Liver (tissue), 9 donors: ENCODE data around the gene AP1S2. TPM values are rescaled to one million over a fixed set of nuclear protein-coding genes. Genes with fewer than 3 reads are reported as not detected.

Experiments used
- DNase-seq: peaks from one replicate; pipeline ENCODE4 v3.0.0-alpha.2; 2017; ENCODE audit warnings: low spot score
- H3K27ac ChIP-seq, 2 donors: one replicate each; pipeline ENCODE4 v1.7.0; 2013; ENCODE audit warnings: inconsistent platforms in 2 of 2, low read length in 2 of 2, control low read depth in 1 of 2, low read depth in 1 of 2, mild to moderate bottlenecking in 1 of 2
- H3K27me3 ChIP-seq, 4 donors: one replicate each; pipeline versions ENCODE4 v1.6.1 to v1.7.0; 2013; ENCODE audit warnings: low read length in 3 of 4, inconsistent platforms in 1 of 4, mild to moderate bottlenecking in 1 of 4, moderate library complexity in 1 of 4; ENCODE audit not compliant: control insufficient read depth in 4 of 4, insufficient read depth in 4 of 4
- H3K36me3 ChIP-seq, 4 donors: one replicate each; pipeline versions ENCODE4 v1.6.1 to v1.7.0; 2013; ENCODE audit warnings: low read length in 3 of 4, mild to moderate bottlenecking in 3 of 4, low read depth in 1 of 4, moderate library complexity in 1 of 4; ENCODE audit not compliant: control insufficient read depth in 4 of 4, insufficient read depth in 3 of 4
- H3K4me1 ChIP-seq, 4 donors: one replicate each; pipeline versions ENCODE4 v1.6.1 to v1.7.0; 2013; ENCODE audit warnings: low read length in 3 of 4, mild to moderate bottlenecking in 3 of 4, moderate library complexity in 1 of 4; ENCODE audit not compliant: control insufficient read depth in 4 of 4, insufficient read depth in 4 of 4
- H3K4me3 ChIP-seq, 3 donors: one replicate each; pipeline versions ENCODE4 v1.6.1 to v1.7.0; 2013; ENCODE audit warnings: low read length in 3 of 3, control low read depth in 1 of 3, low read depth in 1 of 3, mild to moderate bottlenecking in 1 of 3
- H3K9ac ChIP-seq, 2 donors: one replicate each; pipeline ENCODE4 v1.7.0; 2013; ENCODE audit warnings: low read length in 2 of 2, mild to moderate bottlenecking in 2 of 2, moderate library complexity in 2 of 2, control low read depth in 1 of 2, low read depth in 1 of 2
- H3K9me3 ChIP-seq, 4 donors: one replicate each; pipeline versions ENCODE4 v1.6.1 to v1.7.0; 2013; ENCODE audit warnings: low read length in 3 of 4; ENCODE audit not compliant: control insufficient read depth in 4 of 4
- FOXA1 ChIP-seq: IDR thresholded peaks from 2 replicates; pipeline ENCODE4 v1.6.1; 2016; ENCODE audit warnings: antibody characterized with exemption
- GABPA ChIP-seq, 2 donors: IDR thresholded peaks in 1 of 2; conservative IDR thresholded peaks in 1 of 2; 2 replicates each; pipeline ENCODE4 v1.6.1; 2016; ENCODE audit warnings: antibody characterized with exemption in 2 of 2, mild to moderate bottlenecking in 1 of 2, moderate library complexity in 1 of 2
- HNF4A ChIP-seq, 2 donors: conservative IDR thresholded peaks; 2 replicates each; pipeline ENCODE4 v1.6.1; 2016; ENCODE audit warnings: antibody characterized with exemption in 2 of 2, mild to moderate bottlenecking in 2 of 2
- JUND ChIP-seq, 2 donors: IDR thresholded peaks; 2 replicates each; pipeline ENCODE4 v1.6.1; 2016; ENCODE audit warnings: antibody characterized with exemption in 2 of 2
- REST ChIP-seq: IDR thresholded peaks from 2 replicates; pipeline ENCODE4 v1.6.1; 2016; ENCODE audit warnings: antibody characterized with exemption, mild to moderate bottlenecking
- SP1 ChIP-seq: IDR thresholded peaks from 2 replicates; pipeline ENCODE4 v1.6.1; 2018; ENCODE audit warnings: antibody characterized with exemption, mild to moderate bottlenecking
- TAF1 ChIP-seq: conservative IDR thresholded peaks from 2 replicates; pipeline ENCODE4 v1.6.1; 2016; ENCODE audit warnings: antibody characterized with exemption, mild to moderate bottlenecking
- YY1 ChIP-seq: IDR thresholded peaks from 2 replicates; pipeline ENCODE4 v1.6.1; 2016; ENCODE audit warnings: antibody characterized with exemption, mild to moderate bottlenecking
- ZBTB33 ChIP-seq: IDR thresholded peaks from 2 replicates; pipeline ENCODE4 v1.6.1; 2016; ENCODE audit warnings: antibody characterized with exemption
- WGBS: extraction: QIAGEN DNeasy Blood & Tissue Kit; methylation state at CpG from one replicate; pipeline ENCODE4 v1.1.7; 2013; 5-methylcytosine and 5-hydroxymethylcytosine counted together
- polyA plus RNA-seq, 2 donors: library from polyadenylated mRNA; stranded (reverse) in 1 of 2; unstranded in 1 of 2; fragments of 200-250 nt in 1 of 2; fragments of >200 nt in 1 of 2; fragmentation: Nextera tagmentation in 1 of 2; extraction: Ambion mirVana in 1 of 2; gene quantifications; one replicate each; pipeline versions ENCODE4 v1.2.1 to v1.2.3, GENCODE V29; 2013 to 2015
- total RNA-seq, 2 donors: library from RNA; depleted of rRNA; stranded (reverse); fragments of >200 nt; gene quantifications; one replicate each; pipeline ENCODE4 v1.2.3, GENCODE V29; 2014
- TF ChIP-seq, protein P1 (sequence below): fragments of 150-350 bp; IDR thresholded peaks from 2 replicates; pipeline ENCODE4 v1.5.1; 2017; ENCODE audit warnings: improper control_type of control experiment, low read depth, low read length; ENCODE audit not compliant: missing input control
- donor health status: healthy.
- donor health status: healthy.
- donor health status: healthy.
- donor health status: healthy.
- donor health status: healthy.

Gene AP1S2
- total and polyA plus RNA-seq, 4 donors, result 6.1 to 25.7 (median 10.6) TPM

DNA sequence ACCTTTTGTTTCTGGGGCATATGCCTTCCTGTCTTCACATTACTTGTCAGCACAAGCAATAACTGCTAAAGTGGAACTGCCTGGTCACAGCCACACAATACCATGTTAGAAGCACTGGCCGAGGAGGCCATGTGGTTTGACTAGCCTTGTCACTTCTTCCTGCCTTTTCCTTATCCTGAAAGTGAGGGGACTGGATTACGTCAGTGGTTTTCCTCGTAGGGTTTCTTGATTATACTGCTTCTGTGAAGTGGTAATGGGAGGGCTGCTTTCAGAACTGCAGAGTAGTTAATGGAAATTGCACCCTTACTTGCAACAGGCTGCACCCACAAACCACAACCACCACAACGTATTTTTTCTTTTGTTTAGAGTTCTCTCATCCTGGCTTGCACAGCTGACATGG, 37.7 kb downstream of the AP1S2 start:
- Histone ChIP-seq H3K9me3 (no peaks in the 10 kb centered on the region), H3K4me1 (peaks cover 0 to 2% (median 0%) of the 10 kb centered on the region in 4 donors), H3K27ac (no peak overlapping the region), H3K36me3 (peaks cover 0 to 45% (median 23%) of the 10 kb centered on the region in 4 donors), H3K27me3 (no peaks in the 10 kb centered on the region), H3K4me3 (no peak overlapping the region), H3K9ac (no peak overlapping the region)
- TF ChIP-seq, protein P1, sequence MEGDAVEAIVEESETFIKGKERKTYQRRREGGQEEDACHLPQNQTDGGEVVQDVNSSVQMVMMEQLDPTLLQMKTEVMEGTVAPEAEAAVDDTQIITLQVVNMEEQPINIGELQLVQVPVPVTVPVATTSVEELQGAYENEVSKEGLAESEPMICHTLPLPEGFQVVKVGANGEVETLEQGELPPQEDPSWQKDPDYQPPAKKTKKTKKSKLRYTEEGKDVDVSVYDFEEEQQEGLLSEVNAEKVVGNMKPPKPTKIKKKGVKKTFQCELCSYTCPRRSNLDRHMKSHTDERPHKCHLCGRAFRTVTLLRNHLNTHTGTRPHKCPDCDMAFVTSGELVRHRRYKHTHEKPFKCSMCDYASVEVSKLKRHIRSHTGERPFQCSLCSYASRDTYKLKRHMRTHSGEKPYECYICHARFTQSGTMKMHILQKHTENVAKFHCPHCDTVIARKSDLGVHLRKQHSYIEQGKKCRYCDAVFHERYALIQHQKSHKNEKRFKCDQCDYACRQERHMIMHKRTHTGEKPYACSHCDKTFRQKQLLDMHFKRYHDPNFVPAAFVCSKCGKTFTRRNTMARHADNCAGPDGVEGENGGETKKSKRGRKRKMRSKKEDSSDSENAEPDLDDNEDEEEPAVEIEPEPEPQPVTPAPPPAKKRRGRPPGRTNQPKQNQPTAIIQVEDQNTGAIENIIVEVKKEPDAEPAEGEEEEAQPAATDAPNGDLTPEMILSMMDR, result no peak
- TF ChIP-seq FOXA1, result no peak
- no peak for TF ChIP-seq REST
- no peak for TF ChIP-seq SP1
- no peak for TF ChIP-seq ZBTB33
- TF ChIP-seq HNF4A (conservative IDR thresholded peaks at IDR 0.05), result no peak
- WGBS, result 56% methylated on average over 4 of the region's 4 CpGs
- DNase-seq, result no peak

DNA sequence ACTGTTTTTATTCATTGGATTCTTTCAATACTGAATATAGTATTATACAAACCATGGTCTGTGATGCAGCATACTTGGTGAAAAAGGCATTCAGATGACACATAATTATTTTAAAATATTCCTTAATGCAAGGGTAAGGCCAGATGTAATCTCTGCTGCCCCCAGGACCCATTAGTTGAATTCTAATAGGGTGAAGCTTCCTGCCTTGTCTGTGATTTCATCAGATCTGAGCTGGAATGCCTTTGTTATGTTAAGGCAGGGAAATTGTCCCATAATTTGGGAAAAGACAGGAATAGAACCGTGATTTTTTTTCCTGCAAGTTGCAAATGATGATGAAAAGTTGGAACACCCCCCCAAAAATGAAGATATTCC, 38.2 kb downstream of the AP1S2 start:
- no peaks in the 10 kb centered on the region for H3K9me3 ChIP-seq
- peaks cover 0 to 48% (median 22%) of the 10 kb centered on the region in 4 donors for H3K36me3 ChIP-seq
- H3K4me1 ChIP-seq, result peaks cover 0 to 2% (median 0%) of the 10 kb centered on the region in 4 donors
- TF ChIP-seq YY1 (no peak), GABPA (IDR thresholded peaks at IDR 0.05 in 1 of 2, conservative IDR thresholded peaks at IDR 0.05 in 1 of 2) (no peak), JUND (IDR thresholded peaks at IDR 0.05) (no peak), TAF1 (no peak), HNF4A (conservative IDR thresholded peaks at IDR 0.05) (no peak), FOXA1 (no peak)
- H3K27ac ChIP-seq, result no peak overlapping the region
- no peak overlapping the region for H3K4me3 ChIP-seq
- no peaks in the 10 kb centered on the region for H3K27me3 ChIP-seq
- DNase-seq, result no peak
- H3K9ac ChIP-seq, result no peak overlapping the region
- whole genome bisulfite sequencing, result 80% methylated on average over 1 of the region's 1 CpG
